ENCODE results near the gene FANCD2. TPM values are rescaled to one million over a fixed set of nuclear protein-coding genes. Genes with fewer than 3 reads are reported as not detected.
"Not testable (repeated sequence)": the region's sequence is repeated elsewhere in the genome, so short reads cannot be mapped to it uniquely, and the experiment has no call there.

Gene FANCD2
- polyA plus RNA-seq, 4 donors: 0.45 to 13.9 (median 4.4) TPM

GRCh38 chr3:10135872-10136271 is 109.6 kb downstream of the FANCD2 start:
- not testable (repeated sequence) for H3K9me3 ChIP-seq (ENCODE audit: control insufficient read depth in 2 of 2, insufficient read depth in 1 of 2, low read depth in 1 of 2, low read length in 1 of 2); DNase-seq; H3K4me1 ChIP-seq (ENCODE audit: control insufficient read depth in 3 of 3, insufficient read depth in 2 of 3, low read depth in 1 of 3, low read length in 2 of 3); H3K4me3 ChIP-seq (ENCODE audit: low read depth in 1 of 3, low read length in 3 of 3); H3K27me3 ChIP-seq (ENCODE audit: control insufficient read depth in 3 of 3, insufficient read depth in 3 of 3, low read length in 3 of 3); FAIRE-seq; H3K36me3 ChIP-seq (ENCODE audit: control insufficient read depth in 3 of 3, insufficient read depth in 2 of 3, low read depth in 1 of 3, low read length in 3 of 3); H3K27ac ChIP-seq (ENCODE audit: low read depth in 1 of 3, low read length in 2 of 3)
- WGBS, 3 donors: 94 to 96% (median 94%) methylated on average over 8 to 9 of the region's 9 CpGs

- no peak for DNase-seq
- Histone ChIP-seq H3K27ac (ENCODE audit: low read depth in 1 of 3, low read length in 2 of 3) (no peak overlapping the region), H3K4me3 (ENCODE audit: low read depth in 1 of 3, low read length in 3 of 3) (no peak overlapping the region), H3K4me1 (ENCODE audit: control insufficient read depth in 3 of 3, insufficient read depth in 2 of 3, low read depth in 1 of 3, low read length in 2 of 3) (no peaks in the 10 kb centered on the region), H3K27me3 (ENCODE audit: control insufficient read depth in 3 of 3, insufficient read depth in 3 of 3, low read length in 3 of 3) (no peaks in the 10 kb centered on the region), H3K9me3 (ENCODE audit: control insufficient read depth in 2 of 2, insufficient read depth in 1 of 2, low read depth in 1 of 2, low read length in 1 of 2) (peaks cover 0 to 4% of the 10 kb centered on the region in 2 donors), H3K36me3 (ENCODE audit: control insufficient read depth in 3 of 3, insufficient read depth in 2 of 3, low read depth in 1 of 3, low read length in 3 of 3) (no peaks in the 10 kb centered on the region)
- 90 to 93% (median 92%) methylated on average over 23 to 25 of the region's 25 CpGs for WGBS, 3 donors
- no peak for FAIRE-seq
Measured at GRCh38 chr3:10136426-10137005, 110.3 kb downstream of the FANCD2 start.

GRCh38 chr3:10137178-10137577 is 110.9 kb downstream of the FANCD2 start:
- no peak for FAIRE-seq
- no peak for DNase-seq
- WGBS, 3 donors: 76 to 92% (median 82%) methylated on average over 4 of the region's 4 CpGs
- peaks cover 0 to 4% of the 10 kb centered on the region in 2 donors for H3K9me3 ChIP-seq (ENCODE audit: control insufficient read depth in 2 of 2, insufficient read depth in 1 of 2, low read depth in 1 of 2, low read length in 1 of 2)
- H3K4me3 ChIP-seq (ENCODE audit: low read depth in 1 of 3, low read length in 3 of 3): no peak overlapping the region
- no peak overlapping the region for H3K27ac ChIP-seq (ENCODE audit: low read depth in 1 of 3, low read length in 2 of 3)
- H3K4me1 ChIP-seq (ENCODE audit: control insufficient read depth in 3 of 3, insufficient read depth in 2 of 3, low read depth in 1 of 3, low read length in 2 of 3): no peaks in the 10 kb centered on the region
- no peaks in the 10 kb centered on the region for H3K27me3 ChIP-seq (ENCODE audit: control insufficient read depth in 3 of 3, insufficient read depth in 3 of 3, low read length in 3 of 3)
- H3K36me3 ChIP-seq (ENCODE audit: control insufficient read depth in 3 of 3, insufficient read depth in 2 of 3, low read depth in 1 of 3, low read length in 3 of 3): no peaks in the 10 kb centered on the region

GRCh38 chr3:10140996-10141546 is 114.8 kb downstream of the FANCD2 start:
- 83 to 89% (median 84%) methylated on average over 23 of the region's 23 CpGs for WGBS, 3 donors
- Histone ChIP-seq H3K27ac (ENCODE audit: low read depth in 1 of 3, low read length in 2 of 3) (peak overlapping the region in 1 of 3 donors; percentile 98), H3K9me3 (ENCODE audit: control insufficient read depth in 2 of 2, insufficient read depth in 1 of 2, low read depth in 1 of 2, low read length in 1 of 2) (no peaks in the 10 kb centered on the region), H3K36me3 (ENCODE audit: control insufficient read depth in 3 of 3, insufficient read depth in 2 of 3, low read depth in 1 of 3, low read length in 3 of 3) (peaks cover 0 to 11% (median 0%) of the 10 kb centered on the region in 3 donors), H3K4me1 (ENCODE audit: control insufficient read depth in 3 of 3, insufficient read depth in 2 of 3, low read depth in 1 of 3, low read length in 2 of 3) (peaks cover 0 to 5% (median 0%) of the 10 kb centered on the region in 3 donors), H3K27me3 (ENCODE audit: control insufficient read depth in 3 of 3, insufficient read depth in 3 of 3, low read length in 3 of 3) (no peaks in the 10 kb centered on the region), H3K4me3 (ENCODE audit: low read depth in 1 of 3, low read length in 3 of 3) (peak overlapping the region in 1 of 3 donors; percentile 85)
- FAIRE-seq: no peak
- DNase-seq: no peak

- H3K27me3 ChIP-seq (ENCODE audit: control insufficient read depth in 3 of 3, insufficient read depth in 3 of 3, low read length in 3 of 3): no peaks in the 10 kb centered on the region
- H3K27ac ChIP-seq (ENCODE audit: low read depth in 1 of 3, low read length in 2 of 3): no peak overlapping the region
- H3K36me3 ChIP-seq (ENCODE audit: control insufficient read depth in 3 of 3, insufficient read depth in 2 of 3, low read depth in 1 of 3, low read length in 3 of 3): peaks cover 0 to 21% (median 0%) of the 10 kb centered on the region in 3 donors
- H3K4me1 ChIP-seq (ENCODE audit: control insufficient read depth in 3 of 3, insufficient read depth in 2 of 3, low read depth in 1 of 3, low read length in 2 of 3): peaks cover 0 to 5% (median 0%) of the 10 kb centered on the region in 3 donors
- 59 to 67% (median 64%) methylated on average over 29 of the region's 29 CpGs for WGBS, 3 donors
- H3K9me3 ChIP-seq (ENCODE audit: control insufficient read depth in 2 of 2, insufficient read depth in 1 of 2, low read depth in 1 of 2, low read length in 1 of 2): no peaks in the 10 kb centered on the region
- peak overlapping the region; percentile 67 to 85 (median 84) for H3K4me3 ChIP-seq (ENCODE audit: low read depth in 1 of 3, low read length in 3 of 3)
- FAIRE-seq: no peak
- peak; percentile 12 to 25 for DNase-seq
Measured at GRCh38 chr3:10142707-10143560, 116.7 kb downstream of the FANCD2 start.

GRCh38 chr3:10145685-10146084 is 119.4 kb downstream of the FANCD2 start:
- no peaks in the 10 kb centered on the region for H3K27me3 ChIP-seq (ENCODE audit: control insufficient read depth in 3 of 3, insufficient read depth in 3 of 3, low read length in 3 of 3)
- no peak overlapping the region for H3K27ac ChIP-seq (ENCODE audit: low read depth in 1 of 3, low read length in 2 of 3)
- peaks cover 0 to 5% (median 0%) of the 10 kb centered on the region in 3 donors for H3K4me1 ChIP-seq (ENCODE audit: control insufficient read depth in 3 of 3, insufficient read depth in 2 of 3, low read depth in 1 of 3, low read length in 2 of 3)
- no peak for DNase-seq
- no peak for FAIRE-seq
- no peak overlapping the region for H3K4me3 ChIP-seq (ENCODE audit: low read depth in 1 of 3, low read length in 3 of 3)
- peaks cover 0 to 37% (median 12%) of the 10 kb centered on the region in 3 donors for H3K36me3 ChIP-seq (ENCODE audit: control insufficient read depth in 3 of 3, insufficient read depth in 2 of 3, low read depth in 1 of 3, low read length in 3 of 3)
- WGBS, 3 donors: 79 to 91% (median 82%) methylated on average over 4 of the region's 4 CpGs
- no peaks in the 10 kb centered on the region for H3K9me3 ChIP-seq (ENCODE audit: control insufficient read depth in 2 of 2, insufficient read depth in 1 of 2, low read depth in 1 of 2, low read length in 1 of 2)

GRCh38 chr3:10149226-10149625 is 123.0 kb downstream of the FANCD2 start:
- Histone ChIP-seq H3K27ac (ENCODE audit: low read depth in 1 of 3, low read length in 2 of 3) (no peak overlapping the region), H3K27me3 (ENCODE audit: control insufficient read depth in 3 of 3, insufficient read depth in 3 of 3, low read length in 3 of 3) (no peaks in the 10 kb centered on the region), H3K36me3 (ENCODE audit: control insufficient read depth in 3 of 3, insufficient read depth in 2 of 3, low read depth in 1 of 3, low read length in 3 of 3) (peaks cover 5 to 52% (median 15%) of the 10 kb centered on the region in 3 donors), H3K4me1 (ENCODE audit: control insufficient read depth in 3 of 3, insufficient read depth in 2 of 3, low read depth in 1 of 3, low read length in 2 of 3) (no peaks in the 10 kb centered on the region), H3K9me3 (ENCODE audit: control insufficient read depth in 2 of 2, insufficient read depth in 1 of 2, low read depth in 1 of 2, low read length in 1 of 2) (no peaks in the 10 kb centered on the region), H3K4me3 (ENCODE audit: low read depth in 1 of 3, low read length in 3 of 3) (no peak overlapping the region)
- DNase-seq: no peak
- no peak for FAIRE-seq
- WGBS, 3 donors: 88 to 96% (median 94%) methylated on average over 8 of the region's 8 CpGs

GRCh38 chr3:10150987-10151386 is 124.8 kb downstream of the FANCD2 start:
- WGBS, 3 donors: 80 to 85% (median 84%) methylated on average over 6 of the region's 6 CpGs
- peaks cover 5 to 50% (median 15%) of the 10 kb centered on the region in 3 donors for H3K36me3 ChIP-seq (ENCODE audit: control insufficient read depth in 3 of 3, insufficient read depth in 2 of 3, low read depth in 1 of 3, low read length in 3 of 3)
- no peaks in the 10 kb centered on the region for H3K9me3 ChIP-seq (ENCODE audit: control insufficient read depth in 2 of 2, insufficient read depth in 1 of 2, low read depth in 1 of 2, low read length in 1 of 2)
- no peaks in the 10 kb centered on the region for H3K4me1 ChIP-seq (ENCODE audit: control insufficient read depth in 3 of 3, insufficient read depth in 2 of 3, low read depth in 1 of 3, low read length in 2 of 3)
- H3K27ac ChIP-seq (ENCODE audit: low read depth in 1 of 3, low read length in 2 of 3): no peak overlapping the region
- no peak for FAIRE-seq
- no peak for DNase-seq
- no peak overlapping the region for H3K4me3 ChIP-seq (ENCODE audit: low read depth in 1 of 3, low read length in 3 of 3)
- no peaks in the 10 kb centered on the region for H3K27me3 ChIP-seq (ENCODE audit: control insufficient read depth in 3 of 3, insufficient read depth in 3 of 3, low read length in 3 of 3)
